HTR-8/SVneo (cell line): Measurements from ENCODE around the gene NOL4L.
"Not testable (repeated sequence)": the region's sequence is repeated elsewhere in the genome, so short reads cannot be mapped to it uniquely, and the experiment has no call there.

Experiments used
- DNase-seq: peaks from one replicate; pipeline ENCODE4 v3.0.0; 2011; ENCODE audit warnings: low spot score, mixed read lengths; ENCODE audit not compliant: insufficient read length
- FAIRE-seq: peaks from 2 replicates; lab custom pipeline; 2011; peaks lifted over from hg19 to GRCh38; lab: Jason Lieb, UNC

Gene NOL4L

DNA sequence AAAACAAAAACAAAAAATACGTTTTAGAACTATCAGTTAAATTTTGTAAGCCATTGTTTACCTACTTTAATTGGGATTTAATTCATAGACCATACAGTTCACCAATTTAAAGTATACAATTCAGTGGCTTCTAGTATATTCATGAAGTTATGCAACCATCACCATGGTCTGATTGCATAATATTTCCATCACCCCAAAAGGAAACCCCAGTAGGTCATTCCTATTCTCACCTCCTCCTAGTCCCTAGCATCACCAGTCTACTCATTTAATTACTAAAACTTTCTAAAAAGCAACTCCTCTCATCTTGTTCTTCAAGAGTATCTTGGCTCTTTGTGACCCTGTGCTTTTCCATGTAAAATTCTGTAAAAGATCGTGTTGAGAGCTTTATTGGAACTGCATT, 166.8 kb downstream of the NOL4L start:
- no peak for FAIRE-seq
- DNase-seq: no peak

DNA sequence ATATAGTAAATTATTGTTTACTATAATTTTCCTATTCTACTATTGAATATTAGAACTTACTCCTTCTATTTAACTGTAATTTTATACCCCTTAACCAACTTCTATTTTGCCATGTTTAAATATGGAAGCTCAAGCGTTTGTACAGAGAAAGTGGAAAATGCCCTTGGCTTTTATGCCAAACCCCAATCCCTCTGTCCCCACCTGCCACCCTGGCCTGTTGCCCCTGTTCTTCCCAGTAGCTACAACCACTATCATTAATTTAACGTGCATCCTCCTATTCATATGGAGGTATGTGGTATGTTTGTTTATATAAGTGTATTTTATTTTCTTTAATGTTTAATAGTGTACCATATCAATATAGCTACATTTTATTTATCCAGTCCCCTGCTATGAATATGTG, 168.9 kb downstream of the NOL4L start:
- DNase-seq: no peak
- FAIRE-seq: no peak

DNA sequence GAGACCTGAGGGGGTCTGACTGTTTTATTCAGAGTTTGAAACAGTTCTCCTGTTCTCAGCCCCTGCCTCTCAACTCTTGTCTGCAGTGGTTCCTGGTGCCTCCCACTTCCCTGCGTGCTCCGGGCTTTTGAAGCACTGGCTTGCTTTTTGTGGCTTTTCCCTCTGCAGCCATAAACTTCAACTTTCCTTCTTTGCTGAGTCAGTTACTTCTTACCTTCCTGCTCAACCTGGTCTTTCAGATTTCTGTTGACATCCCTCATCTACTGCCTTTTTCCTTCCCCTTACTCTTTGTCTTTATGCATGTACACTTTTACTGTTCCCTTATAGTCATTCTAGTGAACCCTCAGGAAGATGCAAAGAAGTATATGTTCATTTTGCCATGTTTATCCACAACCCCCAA, 169.6 kb downstream of the NOL4L start:
- FAIRE-seq (no peak), DNase-seq (no peak)

DNA sequence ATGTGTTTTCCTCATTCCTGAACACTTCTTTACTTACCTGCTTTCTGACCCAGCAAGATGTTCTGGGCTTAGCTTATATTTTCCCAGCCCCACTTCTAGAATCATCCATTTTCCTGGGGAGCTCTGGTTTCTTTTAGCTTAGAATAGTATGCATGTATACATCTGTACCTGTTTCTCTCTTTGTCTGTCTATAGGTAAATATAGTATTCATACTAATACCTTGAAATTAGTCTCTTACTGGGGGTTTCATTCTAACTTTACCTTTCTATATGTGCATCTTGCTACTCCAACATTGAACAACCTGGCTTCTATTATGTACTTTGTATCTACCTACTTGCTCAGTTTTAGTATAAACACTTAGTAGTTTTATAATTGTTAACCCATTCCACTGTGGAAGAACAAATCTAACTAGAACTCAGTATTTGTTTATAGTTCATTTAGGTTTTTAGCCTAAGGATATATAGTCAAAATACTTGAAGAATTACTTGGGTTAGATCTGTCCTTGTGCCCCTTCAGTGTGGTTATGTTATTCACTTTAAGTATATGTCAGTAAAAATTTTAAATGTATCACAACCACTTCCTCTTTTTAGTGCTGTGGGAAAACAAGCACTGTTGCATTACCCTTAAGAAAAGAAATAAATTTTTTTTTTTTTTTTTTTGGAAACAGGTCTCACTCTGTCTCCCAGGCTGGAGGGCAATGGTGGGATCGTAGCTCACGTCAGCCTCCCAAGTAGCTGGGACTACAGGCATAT, 173.0 kb downstream of the NOL4L start:
- no peak for DNase-seq
- no peak for FAIRE-seq

DNA sequence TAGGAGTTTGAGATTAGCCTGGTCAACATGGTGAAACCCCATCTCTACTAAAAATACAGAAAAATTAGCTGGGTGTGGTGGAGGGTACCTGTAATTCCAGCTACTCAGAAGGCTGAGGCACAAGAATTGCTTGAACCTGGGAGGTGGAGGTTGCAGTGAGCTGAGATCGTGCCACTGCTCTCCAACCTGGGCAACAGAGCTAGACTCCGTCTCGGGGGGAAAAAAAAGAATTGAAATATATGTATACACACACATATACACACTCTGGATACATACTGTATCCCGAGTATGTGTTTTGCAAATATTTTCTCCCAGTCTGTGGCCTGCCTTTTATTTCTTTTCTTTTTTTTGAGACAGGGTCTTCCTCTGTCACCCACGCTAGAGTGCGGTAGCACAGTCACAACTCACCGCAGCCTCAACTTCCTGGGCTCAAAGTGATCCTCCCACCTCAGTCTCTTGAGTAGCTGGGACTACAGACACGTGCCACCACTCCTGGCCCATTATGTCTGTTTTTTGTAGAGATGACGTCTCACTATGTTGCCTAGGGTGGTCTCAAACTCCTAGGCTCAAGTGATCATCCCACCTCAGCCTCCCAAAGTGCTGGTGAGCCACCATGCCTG, 177.9 kb downstream of the NOL4L start:
- DNase-seq, FAIRE-seq: not testable (repeated sequence)

GRCh38 chr20:32406701-32407100, 178.4 kb downstream of the NOL4L start:
- DNase-seq (no peak), FAIRE-seq (no peak)

GRCh38 chr20:32404017-32404416, 181.1 kb downstream of the NOL4L start:
- FAIRE-seq (no peak), DNase-seq (no peak)

DNA sequence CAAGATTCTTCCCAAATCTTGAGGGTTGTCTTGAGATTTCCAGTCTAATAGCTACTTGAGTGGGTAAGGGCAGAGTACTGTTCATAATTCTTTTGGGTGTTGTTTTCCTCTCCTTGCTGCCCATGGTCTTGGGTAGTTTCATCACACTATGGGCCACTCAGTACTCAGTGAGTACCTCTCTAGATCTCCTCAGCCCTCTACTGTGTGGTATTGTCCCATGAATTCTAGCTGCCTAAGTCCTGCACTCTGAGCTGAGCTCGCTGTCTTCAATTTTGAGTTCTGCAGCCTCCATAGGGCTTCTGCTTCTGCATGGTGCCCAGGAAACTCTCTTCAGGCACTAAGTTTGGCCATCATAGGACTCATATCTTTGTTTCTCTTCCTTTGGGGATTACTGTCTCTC, 184.7 kb downstream of the NOL4L start:
- DNase-seq (no peak), FAIRE-seq (no peak)

- DNase-seq (no peak), FAIRE-seq (no peak)
These were observed 187.5 kb downstream of the NOL4L start for GRCh38 chr20:32397567-32398084.

- no peak for DNase-seq
- no peak for FAIRE-seq
These were observed 188.4 kb downstream of the NOL4L start for GRCh38 chr20:32396646-32397160.

GRCh38 chr20:32395066-32395465, 190.1 kb downstream of the NOL4L start:
- DNase-seq (no peak), FAIRE-seq (no peak)
